ENCODE results near the gene MAFG. TPM values are rescaled to one million over a fixed set of nuclear protein-coding genes. Genes with fewer than 3 reads are reported as not detected.

Gene MAFG
- total and polyA plus RNA-seq, 2 of the 13 experiments (the other 11 are each of a cell fraction or from before 2014, with no cell fraction given), result 14.5 to 20.0 TPM

DNA sequence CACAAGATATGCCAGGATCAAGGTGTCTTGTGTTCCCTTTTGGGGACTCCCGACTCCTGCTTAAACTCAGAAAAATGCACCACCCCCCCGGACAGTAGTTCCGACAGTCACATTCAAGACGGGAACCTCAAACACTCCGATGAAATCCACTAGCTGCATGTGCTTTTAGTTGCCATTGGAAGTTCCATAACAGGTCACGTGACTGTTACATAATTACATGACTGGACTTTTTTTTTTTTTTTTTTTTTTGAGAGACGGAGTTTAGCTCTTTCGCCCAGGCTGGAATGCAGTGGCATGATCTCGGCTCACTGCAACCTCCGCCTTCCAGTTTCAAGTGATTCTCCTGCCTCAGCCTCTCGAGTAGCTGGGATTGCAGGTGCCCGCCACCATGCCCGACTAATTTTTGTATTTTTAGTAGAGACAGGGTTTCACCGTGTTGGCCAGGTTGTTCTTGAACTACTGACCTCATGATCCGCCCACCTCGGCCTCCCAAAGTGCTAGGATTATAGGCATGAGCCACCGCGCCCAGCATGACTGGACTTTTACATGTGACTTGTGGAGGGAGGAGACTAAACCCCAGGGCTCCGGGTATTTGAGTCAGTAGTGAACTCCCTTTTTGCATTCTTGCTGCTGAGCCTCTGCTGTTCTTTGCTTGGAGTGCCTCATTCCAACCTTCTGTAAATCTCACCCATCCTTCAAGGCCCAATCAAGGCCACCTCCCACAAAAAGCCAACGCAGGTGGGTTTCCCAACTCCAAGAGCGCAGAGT is 11.1 kb downstream of the MAFG start (continued):
- TF ChIP-seq, protein P1, sequence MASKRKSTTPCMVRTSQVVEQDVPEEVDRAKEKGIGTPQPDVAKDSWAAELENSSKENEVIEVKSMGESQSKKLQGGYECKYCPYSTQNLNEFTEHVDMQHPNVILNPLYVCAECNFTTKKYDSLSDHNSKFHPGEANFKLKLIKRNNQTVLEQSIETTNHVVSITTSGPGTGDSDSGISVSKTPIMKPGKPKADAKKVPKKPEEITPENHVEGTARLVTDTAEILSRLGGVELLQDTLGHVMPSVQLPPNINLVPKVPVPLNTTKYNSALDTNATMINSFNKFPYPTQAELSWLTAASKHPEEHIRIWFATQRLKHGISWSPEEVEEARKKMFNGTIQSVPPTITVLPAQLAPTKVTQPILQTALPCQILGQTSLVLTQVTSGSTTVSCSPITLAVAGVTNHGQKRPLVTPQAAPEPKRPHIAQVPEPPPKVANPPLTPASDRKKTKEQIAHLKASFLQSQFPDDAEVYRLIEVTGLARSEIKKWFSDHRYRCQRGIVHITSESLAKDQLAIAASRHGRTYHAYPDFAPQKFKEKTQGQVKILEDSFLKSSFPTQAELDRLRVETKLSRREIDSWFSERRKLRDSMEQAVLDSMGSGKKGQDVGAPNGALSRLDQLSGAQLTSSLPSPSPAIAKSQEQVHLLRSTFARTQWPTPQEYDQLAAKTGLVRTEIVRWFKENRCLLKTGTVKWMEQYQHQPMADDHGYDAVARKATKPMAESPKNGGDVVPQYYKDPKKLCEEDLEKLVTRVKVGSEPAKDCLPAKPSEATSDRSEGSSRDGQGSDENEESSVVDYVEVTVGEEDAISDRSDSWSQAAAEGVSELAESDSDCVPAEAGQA (IDR thresholded peaks at IDR 0.05; ENCODE audit: low read depth), result no peak
- TF ChIP-seq, protein P1 (CRISPR knock-in tag; IDR thresholded peaks at IDR 0.05; ENCODE audit: borderline replicate concordance), result no peak
- TF ChIP-seq, protein P2, sequence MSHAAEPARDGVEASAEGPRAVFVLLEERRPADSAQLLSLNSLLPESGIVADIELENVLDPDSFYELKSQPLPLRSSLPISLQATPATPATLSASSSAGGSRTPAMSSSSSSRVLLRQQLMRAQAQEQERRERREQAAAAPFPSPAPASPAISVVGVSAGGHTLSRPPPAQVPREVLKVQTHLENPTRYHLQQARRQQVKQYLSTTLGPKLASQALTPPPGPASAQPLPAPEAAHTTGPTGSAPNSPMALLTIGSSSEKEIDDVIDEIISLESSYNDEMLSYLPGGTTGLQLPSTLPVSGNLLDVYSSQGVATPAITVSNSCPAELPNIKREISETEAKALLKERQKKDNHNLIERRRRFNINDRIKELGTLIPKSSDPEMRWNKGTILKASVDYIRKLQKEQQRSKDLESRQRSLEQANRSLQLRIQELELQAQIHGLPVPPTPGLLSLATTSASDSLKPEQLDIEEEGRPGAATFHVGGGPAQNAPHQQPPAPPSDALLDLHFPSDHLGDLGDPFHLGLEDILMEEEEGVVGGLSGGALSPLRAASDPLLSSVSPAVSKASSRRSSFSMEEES (CRISPR knock-in tag; IDR thresholded peaks at IDR 0.05), result peak; percentile 9; the same call in 1 of the 2 replicates
- no peak for TF ChIP-seq PAX8 (CRISPR knock-in tag; IDR thresholded peaks at IDR 0.05; ENCODE audit: borderline replicate concordance)
- TF ChIP-seq, protein P3, sequence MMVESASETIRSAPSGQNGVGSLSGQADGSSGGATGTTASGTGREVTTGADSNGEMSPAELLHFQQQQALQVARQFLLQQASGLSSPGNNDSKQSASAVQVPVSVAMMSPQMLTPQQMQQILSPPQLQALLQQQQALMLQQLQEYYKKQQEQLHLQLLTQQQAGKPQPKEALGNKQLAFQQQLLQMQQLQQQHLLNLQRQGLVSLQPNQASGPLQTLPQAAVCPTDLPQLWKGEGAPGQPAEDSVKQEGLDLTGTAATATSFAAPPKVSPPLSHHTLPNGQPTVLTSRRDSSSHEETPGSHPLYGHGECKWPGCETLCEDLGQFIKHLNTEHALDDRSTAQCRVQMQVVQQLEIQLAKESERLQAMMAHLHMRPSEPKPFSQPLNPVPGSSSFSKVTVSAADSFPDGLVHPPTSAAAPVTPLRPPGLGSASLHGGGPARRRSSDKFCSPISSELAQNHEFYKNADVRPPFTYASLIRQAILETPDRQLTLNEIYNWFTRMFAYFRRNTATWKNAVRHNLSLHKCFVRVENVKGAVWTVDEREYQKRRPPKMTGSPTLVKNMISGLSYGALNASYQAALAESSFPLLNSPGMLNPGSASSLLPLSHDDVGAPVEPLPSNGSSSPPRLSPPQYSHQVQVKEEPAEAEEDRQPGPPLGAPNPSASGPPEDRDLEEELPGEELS (CRISPR knock-in tag; IDR thresholded peaks at IDR 0.05), result no peak
- TF ChIP-seq ZFP36 (IDR thresholded peaks at IDR 0.05; ENCODE audit: borderline replicate concordance, low read depth, low read length, partially characterized antibody), result no peak
- no peak for TF ChIP-seq BHLHE40 (IDR thresholded peaks at IDR 0.05; ENCODE audit: low read length)
- no peak for TF ChIP-seq SOX6 (IDR thresholded peaks at IDR 0.05)
- no peak for TF ChIP-seq SOX6 (CRISPR knock-in tag; IDR thresholded peaks at IDR 0.05)
- 0 out of 2 replicates have a peak, but pooled peaks have one; percentile 21 for TF ChIP-seq SP5 (CRISPR knock-in tag; IDR thresholded peaks at IDR 0.05; ENCODE audit: borderline replicate concordance, low read depth)
- TF ChIP-seq, protein P4, sequence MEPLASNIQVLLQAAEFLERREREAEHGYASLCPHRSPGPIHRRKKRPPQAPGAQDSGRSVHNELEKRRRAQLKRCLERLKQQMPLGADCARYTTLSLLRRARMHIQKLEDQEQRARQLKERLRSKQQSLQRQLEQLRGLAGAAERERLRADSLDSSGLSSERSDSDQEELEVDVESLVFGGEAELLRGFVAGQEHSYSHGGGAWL (CRISPR knock-in tag; IDR thresholded peaks at IDR 0.05), result no peak
- no peak for TF ChIP-seq ZNF205 (CRISPR knock-in tag; IDR thresholded peaks at IDR 0.05)
- no peak for TF ChIP-seq ZNF567 (CRISPR knock-in tag; IDR thresholded peaks at IDR 0.05; ENCODE audit: borderline replicate concordance)
- TF ChIP-seq RBM22 (optimal IDR thresholded peaks at IDR 0.05; ENCODE audit: low read length), result no peak
- no peak for TF ChIP-seq SP4 (CRISPR knock-in tag; IDR thresholded peaks at IDR 0.05)
- TF ChIP-seq, protein P5, sequence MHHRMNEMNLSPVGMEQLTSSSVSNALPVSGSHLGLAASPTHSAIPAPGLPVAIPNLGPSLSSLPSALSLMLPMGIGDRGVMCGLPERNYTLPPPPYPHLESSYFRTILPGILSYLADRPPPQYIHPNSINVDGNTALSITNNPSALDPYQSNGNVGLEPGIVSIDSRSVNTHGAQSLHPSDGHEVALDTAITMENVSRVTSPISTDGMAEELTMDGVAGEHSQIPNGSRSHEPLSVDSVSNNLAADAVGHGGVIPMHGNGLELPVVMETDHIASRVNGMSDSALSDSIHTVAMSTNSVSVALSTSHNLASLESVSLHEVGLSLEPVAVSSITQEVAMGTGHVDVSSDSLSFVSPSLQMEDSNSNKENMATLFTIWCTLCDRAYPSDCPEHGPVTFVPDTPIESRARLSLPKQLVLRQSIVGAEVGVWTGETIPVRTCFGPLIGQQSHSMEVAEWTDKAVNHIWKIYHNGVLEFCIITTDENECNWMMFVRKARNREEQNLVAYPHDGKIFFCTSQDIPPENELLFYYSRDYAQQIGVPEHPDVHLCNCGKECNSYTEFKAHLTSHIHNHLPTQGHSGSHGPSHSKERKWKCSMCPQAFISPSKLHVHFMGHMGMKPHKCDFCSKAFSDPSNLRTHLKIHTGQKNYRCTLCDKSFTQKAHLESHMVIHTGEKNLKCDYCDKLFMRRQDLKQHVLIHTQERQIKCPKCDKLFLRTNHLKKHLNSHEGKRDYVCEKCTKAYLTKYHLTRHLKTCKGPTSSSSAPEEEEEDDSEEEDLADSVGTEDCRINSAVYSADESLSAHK (CRISPR knock-in tag; IDR thresholded peaks at IDR 0.05; ENCODE audit: borderline replicate concordance), result no peak
- TF ChIP-seq U2AF2 (IDR thresholded peaks at IDR 0.05; ENCODE audit: low read depth, low read length), result no peak

Measured in HepG2 (cell line).